Vagina (tissue), 2 donors: ENCODE measurements around the gene COBLL1.

Source experiments
- CTCF ChIP-seq, 3 experiments: fragments of 450-650 bp in 2 of 3; fragments of 200-600 bp in 1 of 3; sonication (generic) in 1 of 3; IDR thresholded peaks; one replicate each; pipeline ENCODE4 v1.5.1; 2017 to 2019; ENCODE audit warnings: antibody characterized with exemption in 3 of 3, mild to moderate bottlenecking in 2 of 3, moderate library complexity in 2 of 3
- POLR2A ChIP-seq, 2 donors: fragments of 450-650 bp; IDR thresholded peaks; one replicate each; pipeline ENCODE4 v1.6.1; 2017; ENCODE audit warnings: antibody characterized with exemption in 2 of 2, mild to moderate bottlenecking in 2 of 2, moderate library complexity in 2 of 2
- POLR2AphosphoS5 ChIP-seq, 2 donors: sonication (generic); formaldehyde crosslinking; IDR thresholded peaks; one replicate each; pipeline ENCODE4 v1.9.0; 2017; ENCODE audit warnings: antibody characterized with exemption in 2 of 2, mild to moderate bottlenecking in 2 of 2, low read depth in 1 of 2; ENCODE audit not compliant: insufficient read depth in 1 of 2

- no peak for TF ChIP-seq CTCF (IDR thresholded peaks at IDR 0.05)
- no peak for TF ChIP-seq POLR2A (IDR thresholded peaks at IDR 0.05)
- no peak for TF ChIP-seq POLR2AphosphoS5 (IDR thresholded peaks at IDR 0.05; ENCODE audit: insufficient read depth in 1 of 2, low read depth in 1 of 2)
These were observed 69.7 kb downstream of the COBLL1 start for GRCh38 chr2:164771897-164772296.
